HG03066 (cell line): ENCODE measurements around the gene YPEL3.
"Not testable (repeated sequence)": the region's sequence is repeated elsewhere in the genome, so short reads cannot be mapped to it uniquely, and the experiment has no call there.

Source experiments
- ATAC-seq: cut with Tn5 transposase; IDR thresholded peaks from one replicate; pipeline ENCODE4 v1.9.1; 2021; ENCODE audit warnings: low read depth; ENCODE audit not compliant: unreplicated experiment

Gene YPEL3, protein sequence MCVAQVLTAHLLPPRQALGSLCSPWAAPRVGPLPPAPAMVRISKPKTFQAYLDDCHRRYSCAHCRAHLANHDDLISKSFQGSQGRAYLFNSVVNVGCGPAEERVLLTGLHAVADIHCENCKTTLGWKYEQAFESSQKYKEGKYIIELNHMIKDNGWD

DNA sequence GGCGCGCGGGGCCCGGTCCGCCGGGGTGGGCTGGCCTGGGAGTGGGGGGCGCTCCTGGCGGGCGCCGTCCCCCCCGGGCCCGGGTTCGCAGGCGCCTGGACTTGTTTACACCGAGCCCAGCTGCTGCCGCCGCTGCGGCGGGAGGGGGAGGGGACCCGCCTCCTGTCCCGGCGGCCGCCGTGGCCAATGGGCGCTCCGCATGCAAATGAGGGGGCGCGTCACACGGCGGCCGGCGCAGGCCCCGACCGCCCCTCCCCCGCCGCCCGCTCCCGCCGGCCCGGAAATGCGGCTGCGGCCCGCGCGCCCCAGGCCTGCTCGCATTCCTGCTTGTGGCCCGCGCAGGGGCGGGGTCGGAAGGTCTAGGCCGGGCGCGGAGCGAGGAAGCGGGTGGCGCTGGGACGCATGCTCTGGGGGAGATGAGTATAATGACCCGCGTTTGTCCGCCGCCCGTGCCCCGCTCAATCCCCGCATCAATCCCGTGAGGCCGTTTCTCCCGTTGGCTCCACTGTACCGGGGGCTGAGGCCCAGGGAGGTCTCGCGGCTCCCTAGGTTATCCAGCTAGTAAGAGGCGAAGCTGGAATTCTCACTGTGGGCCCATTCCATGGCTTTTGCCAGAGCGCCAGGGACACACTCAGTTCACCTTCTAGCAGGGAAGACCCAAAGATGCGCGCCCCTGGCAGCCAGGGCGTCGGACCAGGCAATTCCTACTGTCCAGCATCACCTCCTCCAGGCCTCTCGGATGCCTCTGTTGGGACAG, at the start of gene YPEL3:
Gene YPEL3, minus strand, starts transcription at position 109 of the 757 bp plus-strand sequence. CDS start 731 bp downstream, outside the sequence.
- no peak for ATAC-seq

DNA sequence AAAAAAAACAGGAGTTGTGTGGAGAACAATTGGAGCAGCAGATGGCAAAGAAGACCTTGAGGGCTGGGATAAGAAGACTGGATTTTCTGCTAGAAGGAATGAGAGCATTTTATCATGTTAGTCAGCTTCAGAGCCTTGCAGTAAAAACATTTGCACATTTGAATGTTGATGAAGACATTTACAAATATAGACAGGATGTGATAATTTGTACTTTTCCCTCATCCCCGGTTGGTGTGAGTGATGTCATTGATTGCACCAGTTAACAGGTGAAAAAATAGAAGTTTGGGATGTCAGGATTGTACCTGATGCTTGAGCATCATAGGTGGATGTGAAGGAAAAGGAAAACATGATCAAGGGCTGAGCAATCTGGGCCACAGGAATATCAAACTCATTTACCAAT, 49.6 kb upstream of the YPEL3 start:
- no peak for ATAC-seq

DNA sequence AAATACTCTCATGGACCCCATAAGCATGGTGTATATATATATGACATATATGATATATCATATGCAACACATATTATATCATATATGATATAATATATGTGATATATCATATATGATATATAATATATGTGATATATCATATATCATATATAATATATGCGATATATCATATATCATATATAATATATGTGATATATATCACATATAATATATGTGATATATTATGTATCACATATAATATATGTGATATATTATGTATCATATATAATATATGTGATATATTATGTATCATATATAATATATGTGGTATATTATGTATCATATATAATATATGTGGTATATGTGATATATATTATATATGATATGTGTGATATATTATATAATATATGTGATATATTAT, 48.9 kb upstream of the YPEL3 start:
- ATAC-seq = no peak

DNA sequence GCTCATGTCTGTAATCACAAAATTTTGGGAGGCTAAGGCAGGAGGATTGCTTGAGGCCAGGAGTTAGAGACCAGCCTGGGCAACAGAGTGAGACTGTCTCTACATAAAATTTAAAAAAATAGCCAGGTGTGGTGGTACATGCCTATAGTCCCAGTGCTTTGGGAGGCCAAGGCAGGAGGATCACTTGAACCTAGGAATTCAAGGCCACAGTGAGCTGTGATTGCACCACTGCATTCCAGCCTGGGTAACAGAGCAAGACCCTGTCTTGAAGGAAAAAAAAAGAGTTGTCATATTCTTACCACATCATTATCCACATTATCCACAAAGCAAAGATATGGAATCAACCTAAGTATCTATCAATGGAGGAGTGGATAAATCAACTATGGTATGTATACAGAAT, 48.0 kb upstream of the YPEL3 start:
- no peak for ATAC-seq

DNA sequence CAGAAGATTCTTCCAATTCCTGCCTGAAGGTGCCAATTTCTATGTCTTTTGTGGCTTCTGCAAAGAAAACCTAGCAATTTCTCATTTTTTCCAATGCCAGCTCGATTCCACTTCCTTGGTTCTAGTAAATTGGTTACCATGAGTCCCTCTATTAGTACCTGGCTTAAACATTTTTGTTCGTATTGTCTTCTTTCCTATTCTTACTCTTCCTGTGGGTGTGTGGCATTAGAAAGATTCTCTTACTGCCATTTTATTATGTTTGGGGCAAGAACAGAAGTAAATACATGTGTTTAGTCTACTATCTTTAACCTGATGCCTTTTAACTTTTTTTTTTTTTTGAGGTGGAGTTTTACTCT, 47.3 kb upstream of the YPEL3 start:
- no peak for ATAC-seq

DNA sequence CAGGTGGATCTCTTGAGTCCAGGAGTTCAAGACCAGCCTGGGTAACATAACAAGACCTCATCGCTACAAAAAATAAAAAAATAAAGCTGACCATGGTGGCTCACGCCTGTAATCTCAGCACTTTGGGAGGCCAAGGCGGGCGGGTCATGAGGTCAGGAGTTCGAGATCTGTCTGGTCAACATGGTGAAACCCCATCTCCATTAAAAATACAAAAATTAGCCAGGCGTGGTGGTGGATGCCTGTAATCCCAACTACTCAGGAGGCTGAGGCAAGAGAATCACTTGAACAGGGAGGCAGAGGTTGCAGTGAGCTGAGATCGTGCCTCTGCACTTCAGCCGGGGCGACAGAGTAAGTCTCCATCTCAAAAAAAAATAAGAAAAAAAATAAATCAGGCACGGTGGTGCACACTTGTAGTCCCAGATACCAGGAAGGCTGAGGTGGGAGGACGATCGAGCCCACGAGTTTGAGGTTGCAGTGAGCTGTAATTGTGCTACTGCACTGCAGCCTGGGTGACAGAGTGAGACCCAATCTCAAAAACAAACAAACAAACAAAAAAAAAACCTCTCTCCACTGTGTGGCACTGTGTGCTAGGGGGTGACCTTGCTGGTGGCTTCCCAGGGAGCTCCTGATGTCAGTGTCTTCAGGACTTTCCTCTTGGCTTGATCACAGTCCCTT, 46.8 kb upstream of the YPEL3 start:
- ATAC-seq = no peak

DNA sequence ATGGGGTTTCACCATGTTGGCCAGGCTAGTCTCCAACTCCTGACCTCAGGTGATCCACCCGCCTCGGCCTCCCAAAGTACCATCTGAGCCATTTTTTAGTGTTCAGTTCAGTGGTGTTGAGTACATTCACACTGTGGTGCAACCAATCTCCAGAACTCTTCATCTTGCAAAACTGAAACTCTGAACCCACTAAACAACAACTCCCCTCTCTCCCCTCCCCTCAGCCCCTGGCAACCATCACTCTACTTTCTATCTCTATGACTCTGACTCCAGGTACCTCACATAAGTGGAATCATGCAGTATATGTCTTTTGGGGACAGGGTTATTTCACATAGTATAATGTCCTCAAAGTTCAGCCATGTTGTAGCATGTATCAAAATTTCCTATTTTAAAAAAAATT, 45.7 kb upstream of the YPEL3 start:
- no peak for ATAC-seq

DNA sequence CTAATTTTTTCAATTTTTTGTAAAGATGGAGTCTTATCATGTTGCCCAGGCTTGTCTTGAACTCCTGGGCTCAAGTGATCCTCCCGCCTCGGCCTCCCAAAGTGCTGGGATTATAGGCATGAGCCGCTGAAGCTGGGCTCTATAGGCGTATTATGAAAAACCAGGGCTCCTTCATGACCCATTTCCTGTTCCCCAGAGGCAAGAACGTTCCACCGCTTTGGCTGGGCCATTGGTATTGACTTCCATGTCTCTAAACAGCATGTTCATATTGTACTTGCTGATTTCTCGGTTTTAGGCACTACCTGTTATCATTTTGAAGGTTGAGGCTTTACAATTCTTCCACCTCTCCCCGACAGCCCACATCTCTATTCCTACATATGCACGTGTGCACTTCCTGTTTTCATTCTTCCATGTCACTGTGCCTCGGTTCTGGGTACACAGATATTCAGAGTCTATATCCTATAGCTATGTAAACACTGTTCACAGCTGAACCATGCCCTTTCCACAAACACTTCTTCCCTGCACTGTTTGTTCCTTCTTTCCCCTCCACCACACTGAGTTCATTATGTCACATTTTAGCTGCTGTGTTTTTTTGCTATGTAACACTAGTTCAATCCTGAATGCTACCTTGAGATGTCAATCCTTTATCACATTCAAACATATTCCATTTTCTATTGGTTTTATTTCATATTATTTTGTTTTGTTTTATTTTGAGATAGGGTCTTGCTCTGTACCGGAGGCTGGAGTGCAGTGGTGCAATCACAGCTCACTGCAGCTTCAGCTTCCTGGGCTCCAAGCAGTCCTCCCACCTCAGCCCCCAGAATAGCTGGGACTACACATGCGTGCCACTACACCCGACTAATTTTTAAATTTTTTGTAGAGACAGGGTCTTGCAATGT, 43.8 kb upstream of the YPEL3 start:
- ATAC-seq = no peak

DNA sequence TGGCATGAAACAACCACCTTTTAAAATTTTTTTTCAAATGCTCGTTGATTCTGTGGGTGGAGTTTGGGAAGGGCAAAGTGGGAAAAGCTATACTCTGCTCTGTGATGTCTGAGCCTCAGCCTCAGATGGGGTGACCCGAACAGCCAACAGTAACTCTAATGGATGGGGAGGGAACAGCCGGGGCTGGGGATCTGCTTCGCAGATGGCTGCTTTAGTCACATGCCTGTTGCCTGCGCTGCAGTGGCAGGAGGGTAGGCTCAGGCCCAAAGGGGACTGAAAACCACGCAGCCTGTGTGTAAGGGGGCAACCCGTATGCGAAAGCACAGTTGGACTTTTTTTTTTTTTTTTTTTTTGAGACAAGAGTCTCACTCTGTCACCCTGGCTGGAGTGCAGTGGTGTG, 41.9 kb upstream of the YPEL3 start:
- no peak for ATAC-seq

DNA sequence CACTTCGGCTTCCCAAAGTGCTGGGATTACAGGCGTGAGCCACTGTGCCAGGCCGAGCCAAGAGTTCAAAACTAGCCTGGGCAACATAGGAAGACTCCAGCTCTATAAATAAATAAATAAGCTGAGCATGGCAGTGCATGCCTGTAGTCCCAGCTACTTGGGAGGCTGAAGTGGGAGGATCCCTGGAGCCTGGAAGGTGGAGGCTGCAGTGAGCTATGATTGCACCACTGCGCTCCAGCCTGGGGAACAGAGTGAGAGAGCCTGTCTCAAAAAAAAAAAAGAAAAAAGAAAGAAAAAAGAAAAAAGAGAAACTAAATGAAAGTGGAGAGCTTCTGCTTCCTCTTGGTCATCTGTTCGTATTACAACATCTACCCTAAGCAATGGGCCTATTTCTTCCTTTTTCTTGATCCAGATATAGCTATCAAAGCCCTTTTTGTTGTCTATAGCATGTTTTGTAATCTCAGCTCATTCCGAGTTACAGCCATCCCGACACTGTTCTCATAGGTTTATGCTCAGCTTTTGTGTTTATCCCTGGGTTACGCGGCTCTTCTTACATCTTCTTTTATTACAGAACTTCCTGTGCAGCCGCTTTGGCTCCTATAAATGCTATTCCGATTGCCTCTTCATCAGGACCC, 41.1 kb upstream of the YPEL3 start:
- no peak for ATAC-seq

DNA sequence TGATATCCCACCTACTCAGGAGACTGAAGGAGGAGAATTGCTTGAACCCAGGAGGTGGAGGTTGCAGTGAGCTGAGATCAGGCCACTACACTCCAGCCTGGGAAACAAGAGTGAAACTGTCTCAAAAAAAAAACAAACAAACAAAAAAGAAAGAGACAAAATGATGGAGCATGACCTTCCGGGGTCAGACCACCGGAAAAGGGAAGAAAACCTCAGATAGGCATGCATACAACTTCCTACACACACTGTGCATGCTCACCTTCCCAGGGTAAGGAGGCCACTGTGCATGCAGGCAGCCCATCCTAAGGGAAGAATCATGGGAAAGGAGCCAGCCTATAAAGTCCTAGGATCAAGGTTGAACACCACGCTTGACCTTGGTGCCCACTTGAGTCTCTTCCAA, 36.6 kb upstream of the YPEL3 start:
- no peak for ATAC-seq

DNA sequence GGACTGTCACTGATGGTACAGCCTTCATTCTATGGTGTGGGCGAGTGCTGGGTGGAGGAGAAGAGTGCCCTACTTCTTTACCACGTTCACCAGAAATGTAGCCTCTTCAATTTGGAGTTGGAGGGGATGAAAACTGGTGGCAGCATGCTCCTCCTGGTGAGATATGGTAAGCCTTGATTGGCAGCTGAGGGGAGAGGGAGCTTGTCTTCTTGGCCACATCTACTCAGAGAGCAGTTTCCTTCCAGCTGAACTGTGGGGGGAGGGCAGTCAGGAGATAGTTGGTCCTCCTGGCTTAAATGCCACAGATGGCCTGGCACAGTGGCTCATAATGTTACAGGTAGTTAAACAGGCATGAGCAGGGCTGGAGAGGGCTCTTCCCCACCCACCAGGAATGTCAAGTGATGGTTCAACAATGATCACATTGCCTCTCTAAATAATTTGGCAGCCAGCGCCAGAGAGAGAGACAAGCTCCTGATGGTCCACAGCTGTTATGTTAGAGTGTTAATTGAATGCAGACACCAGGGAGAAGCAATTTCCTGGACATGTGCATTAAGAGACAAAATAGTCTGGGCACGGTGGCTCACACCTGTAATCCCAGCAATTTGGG, 36.0 kb upstream of the YPEL3 start:
- ATAC-seq = no peak

DNA sequence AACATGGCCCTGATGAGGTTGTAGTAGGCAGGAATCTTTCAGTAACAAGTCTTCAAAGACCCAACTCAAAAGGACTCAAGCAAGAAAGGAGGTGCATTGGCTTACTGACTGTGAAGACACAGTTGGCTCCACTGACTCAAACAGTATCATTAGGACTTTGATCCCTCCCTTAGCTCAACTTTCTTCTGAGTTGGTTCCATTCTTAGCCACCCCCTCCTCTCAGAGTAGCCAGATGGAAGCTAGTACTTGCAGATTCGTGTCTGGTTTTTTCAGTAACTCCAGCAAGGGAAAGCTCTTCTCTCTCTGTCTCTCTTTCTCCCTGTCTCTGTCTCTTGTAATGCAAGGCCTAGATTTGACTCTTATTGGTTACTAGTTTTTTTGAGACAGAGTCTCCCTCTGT, 32.0 kb upstream of the YPEL3 start:
- ATAC-seq = no peak

DNA sequence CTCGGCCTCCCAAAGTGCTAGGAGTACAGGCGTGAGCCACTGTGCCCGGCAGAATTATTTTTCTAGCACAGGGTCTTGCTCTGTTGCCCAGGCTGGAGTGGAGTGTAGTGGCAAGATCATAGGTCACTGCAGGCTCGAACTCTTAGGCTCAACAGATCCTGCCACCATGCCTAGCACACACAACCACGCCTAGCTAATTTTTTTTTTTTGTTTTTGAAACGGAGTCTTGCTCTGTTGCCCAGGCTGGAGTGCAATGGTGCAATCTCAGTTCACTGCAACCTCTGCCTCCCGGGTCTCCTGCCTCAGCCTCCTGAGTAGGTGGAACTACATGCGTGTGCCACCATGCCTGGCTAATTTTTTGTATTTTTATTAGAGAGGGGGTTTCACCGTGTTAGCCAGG, 29.7 kb upstream of the YPEL3 start:
- not testable (repeated sequence) for ATAC-seq

DNA sequence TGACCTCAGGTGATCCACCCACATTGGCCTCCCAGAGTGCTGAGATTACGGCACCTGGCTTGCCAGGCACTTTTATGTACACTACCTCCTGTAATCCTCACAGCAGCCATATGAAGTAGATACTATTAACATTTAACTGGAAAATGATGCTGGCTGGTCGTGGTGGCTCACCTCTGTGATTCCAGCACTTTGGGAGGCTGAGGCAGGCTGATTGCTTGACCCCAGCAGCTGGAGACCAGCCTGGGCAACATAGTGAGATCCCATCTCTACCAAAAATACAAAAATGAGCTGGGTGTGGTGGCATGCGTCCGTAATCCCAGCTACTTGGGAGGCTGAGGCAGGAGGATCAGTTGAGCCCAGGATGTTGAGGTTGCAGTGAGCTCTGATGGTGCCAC, 29.0 kb upstream of the YPEL3 start:
- no peak for ATAC-seq

DNA sequence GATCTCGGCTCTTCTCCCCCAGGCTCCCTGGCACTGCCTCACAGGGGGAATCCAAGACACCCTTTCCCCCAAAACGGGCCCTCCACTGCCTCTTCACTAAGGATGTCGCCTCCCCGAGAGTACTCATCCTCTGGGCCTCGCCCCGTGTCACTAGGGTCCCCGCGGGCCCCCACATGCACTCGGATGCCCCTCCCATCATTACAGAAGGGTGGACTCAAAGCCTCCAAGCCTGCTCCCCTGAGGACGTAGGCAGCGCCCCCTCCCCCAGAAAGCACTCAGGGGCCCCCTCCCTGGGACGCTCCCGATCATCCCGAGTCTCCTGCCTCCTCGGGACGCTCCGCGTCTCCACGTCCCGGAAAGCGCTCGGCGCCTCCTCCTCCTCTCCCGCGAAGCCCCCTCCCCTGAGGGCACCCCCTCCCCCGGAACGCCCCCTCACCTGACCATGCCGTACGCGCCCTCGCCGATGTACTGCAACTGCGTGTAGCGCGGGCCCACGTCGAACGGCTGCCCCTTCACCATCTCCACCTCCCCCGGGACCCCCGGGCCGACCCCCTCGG, 26.7 kb upstream of the YPEL3 start:
- ATAC-seq = no peak

DNA sequence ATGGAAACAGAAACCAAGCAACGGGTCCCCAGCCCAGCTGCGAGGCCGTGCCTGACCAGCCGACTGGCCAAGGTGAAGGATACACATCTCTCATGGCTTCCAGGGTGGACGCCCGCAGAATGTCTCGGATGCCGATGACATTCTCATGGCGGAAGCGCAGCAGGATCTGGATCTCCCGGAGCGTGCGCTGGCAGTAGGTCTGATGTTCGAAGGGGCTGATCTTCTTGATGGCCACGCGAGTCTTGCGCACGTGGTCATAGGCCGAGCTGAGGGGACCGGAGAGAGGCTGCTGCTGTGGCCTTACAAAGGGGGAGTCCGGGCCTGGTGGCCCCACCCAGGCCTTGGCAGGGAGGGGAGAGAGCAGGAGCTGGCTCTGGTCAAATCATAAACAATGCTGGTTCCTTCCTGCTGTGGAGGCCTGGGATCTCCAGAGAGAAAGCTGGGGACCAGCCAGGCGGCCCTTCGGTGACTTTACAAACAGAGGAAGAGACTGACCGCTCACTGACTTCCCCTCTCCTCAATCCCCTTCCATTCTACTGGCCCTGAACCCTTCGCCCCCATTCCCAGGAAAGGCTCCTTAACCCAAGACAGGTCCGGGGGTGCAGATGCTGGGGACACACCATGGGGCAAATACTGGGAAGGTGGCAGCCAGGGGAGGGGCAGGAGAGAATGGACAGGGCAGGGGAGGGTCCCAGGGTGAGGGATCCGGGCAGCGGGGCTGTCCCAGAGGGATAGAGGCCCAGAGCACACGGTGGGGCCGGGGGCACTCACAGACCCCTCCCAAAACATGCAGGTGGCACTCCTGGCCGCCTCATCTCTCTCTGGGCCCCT, 25.9 kb upstream of the YPEL3 start:
- no peak for ATAC-seq

DNA sequence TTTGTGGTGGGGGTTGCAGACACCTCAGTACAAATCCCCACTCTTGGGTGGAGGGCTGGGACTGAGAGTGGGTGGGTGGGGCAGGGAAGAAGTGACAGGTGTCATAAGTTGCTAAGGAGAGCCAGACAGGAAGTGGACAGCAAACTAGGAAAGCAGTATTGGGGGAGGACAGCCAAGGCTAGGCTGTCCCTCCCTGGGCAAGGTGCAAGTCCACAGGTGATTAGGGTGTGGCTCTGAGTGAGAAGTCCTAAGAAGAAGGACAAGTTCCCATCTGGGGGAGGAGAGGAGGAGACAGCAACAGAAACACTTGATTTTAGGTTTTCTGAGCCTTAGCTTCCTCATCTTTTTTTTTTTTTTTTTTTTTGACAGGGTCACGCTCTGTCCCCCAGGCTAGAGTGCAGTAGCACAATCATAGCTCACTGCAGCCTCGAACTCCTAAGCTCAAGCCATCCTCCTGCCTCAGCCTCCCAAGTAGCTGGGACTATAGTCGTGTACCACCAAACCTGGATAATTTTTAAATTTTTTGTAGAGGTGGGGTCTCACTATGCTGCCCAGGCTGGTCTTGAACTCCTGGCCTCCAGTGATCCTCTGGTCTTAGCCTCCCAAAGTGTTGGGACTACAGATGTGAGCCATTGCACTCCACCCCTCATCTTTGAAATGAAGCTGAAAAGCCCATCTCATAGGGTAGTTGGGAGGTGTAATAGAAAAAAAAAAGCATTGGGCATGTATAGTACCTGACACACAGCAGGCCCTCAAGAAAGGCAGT, 24.5 kb upstream of the YPEL3 start:
- no peak for ATAC-seq
